ENCODE data around the gene GPR108.

DNA sequence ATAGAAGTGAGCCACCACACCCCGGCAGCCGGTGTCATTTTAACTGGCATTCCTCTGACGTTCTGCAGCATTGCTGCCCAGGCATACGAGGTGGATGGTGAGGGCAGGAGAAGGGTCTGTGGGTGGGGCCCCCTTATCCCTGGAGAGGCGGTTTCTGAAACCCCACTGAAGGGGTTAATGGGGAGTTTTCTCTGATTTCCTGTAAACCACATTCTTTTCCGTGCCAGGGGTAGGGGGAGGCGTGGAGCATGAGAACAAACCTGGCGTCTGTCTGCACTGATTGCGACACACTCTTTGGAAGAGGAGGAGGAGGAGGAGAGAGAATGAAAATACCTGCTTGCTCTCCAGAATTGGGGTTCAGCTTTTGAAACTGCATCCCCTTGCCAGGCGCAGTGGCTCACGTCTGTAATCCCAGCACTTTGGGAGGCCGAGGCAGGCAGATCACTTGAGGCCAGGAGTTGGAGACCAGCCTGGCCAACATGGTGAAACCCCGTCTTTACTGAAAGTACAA lies 14.2 kb downstream of the GPR108 start:
- TF ChIP-seq OSR1 (CRISPR knock-in tag; IDR thresholded peaks at IDR 0.05) (no peak), SNAI2 (CRISPR knock-in tag; IDR thresholded peaks at IDR 0.05) (no peak), ZFP3 (CRISPR knock-in tag; IDR thresholded peaks at IDR 0.05) (no peak), RARB (CRISPR knock-in tag; IDR thresholded peaks at IDR 0.05) (no peak), BACH2 (CRISPR knock-in tag; IDR thresholded peaks at IDR 0.05; ENCODE audit: borderline replicate concordance) (no peak), ISL1 (CRISPR knock-in tag; IDR thresholded peaks at IDR 0.05) (no peak), TOX (CRISPR knock-in tag; IDR thresholded peaks at IDR 0.05; ENCODE audit: borderline replicate concordance) (no peak), ARNTL (CRISPR knock-in tag; IDR thresholded peaks at IDR 0.05; ENCODE audit: borderline replicate concordance, low read depth) (no peak), ZFP30 (CRISPR knock-in tag; IDR thresholded peaks at IDR 0.05) (no peak), CSDC2 (CRISPR knock-in tag; IDR thresholded peaks at IDR 0.05) (no peak), GLIS3 (CRISPR knock-in tag; IDR thresholded peaks at IDR 0.05) (no peak)
- TF ChIP-seq, protein P1, sequence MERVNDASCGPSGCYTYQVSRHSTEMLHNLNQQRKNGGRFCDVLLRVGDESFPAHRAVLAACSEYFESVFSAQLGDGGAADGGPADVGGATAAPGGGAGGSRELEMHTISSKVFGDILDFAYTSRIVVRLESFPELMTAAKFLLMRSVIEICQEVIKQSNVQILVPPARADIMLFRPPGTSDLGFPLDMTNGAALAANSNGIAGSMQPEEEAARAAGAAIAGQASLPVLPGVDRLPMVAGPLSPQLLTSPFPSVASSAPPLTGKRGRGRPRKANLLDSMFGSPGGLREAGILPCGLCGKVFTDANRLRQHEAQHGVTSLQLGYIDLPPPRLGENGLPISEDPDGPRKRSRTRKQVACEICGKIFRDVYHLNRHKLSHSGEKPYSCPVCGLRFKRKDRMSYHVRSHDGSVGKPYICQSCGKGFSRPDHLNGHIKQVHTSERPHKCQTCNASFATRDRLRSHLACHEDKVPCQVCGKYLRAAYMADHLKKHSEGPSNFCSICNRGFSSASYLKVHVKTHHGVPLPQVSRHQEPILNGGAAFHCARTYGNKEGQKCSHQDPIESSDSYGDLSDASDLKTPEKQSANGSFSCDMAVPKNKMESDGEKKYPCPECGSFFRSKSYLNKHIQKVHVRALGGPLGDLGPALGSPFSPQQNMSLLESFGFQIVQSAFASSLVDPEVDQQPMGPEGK (CRISPR knock-in tag; IDR thresholded peaks at IDR 0.05; ENCODE audit: borderline replicate concordance), result no peak
- TF ChIP-seq, protein P2, sequence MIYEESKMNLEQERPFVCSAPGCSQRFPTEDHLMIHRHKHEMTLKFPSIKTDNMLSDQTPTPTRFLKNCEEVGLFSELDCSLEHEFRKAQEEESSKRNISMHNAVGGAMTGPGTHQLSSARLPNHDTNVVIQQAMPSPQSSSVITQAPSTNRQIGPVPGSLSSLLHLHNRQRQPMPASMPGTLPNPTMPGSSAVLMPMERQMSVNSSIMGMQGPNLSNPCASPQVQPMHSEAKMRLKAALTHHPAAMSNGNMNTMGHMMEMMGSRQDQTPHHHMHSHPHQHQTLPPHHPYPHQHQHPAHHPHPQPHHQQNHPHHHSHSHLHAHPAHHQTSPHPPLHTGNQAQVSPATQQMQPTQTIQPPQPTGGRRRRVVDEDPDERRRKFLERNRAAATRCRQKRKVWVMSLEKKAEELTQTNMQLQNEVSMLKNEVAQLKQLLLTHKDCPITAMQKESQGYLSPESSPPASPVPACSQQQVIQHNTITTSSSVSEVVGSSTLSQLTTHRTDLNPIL (CRISPR knock-in tag; IDR thresholded peaks at IDR 0.05; ENCODE audit: low read depth), result no peak
- TF ChIP-seq, protein P3, sequence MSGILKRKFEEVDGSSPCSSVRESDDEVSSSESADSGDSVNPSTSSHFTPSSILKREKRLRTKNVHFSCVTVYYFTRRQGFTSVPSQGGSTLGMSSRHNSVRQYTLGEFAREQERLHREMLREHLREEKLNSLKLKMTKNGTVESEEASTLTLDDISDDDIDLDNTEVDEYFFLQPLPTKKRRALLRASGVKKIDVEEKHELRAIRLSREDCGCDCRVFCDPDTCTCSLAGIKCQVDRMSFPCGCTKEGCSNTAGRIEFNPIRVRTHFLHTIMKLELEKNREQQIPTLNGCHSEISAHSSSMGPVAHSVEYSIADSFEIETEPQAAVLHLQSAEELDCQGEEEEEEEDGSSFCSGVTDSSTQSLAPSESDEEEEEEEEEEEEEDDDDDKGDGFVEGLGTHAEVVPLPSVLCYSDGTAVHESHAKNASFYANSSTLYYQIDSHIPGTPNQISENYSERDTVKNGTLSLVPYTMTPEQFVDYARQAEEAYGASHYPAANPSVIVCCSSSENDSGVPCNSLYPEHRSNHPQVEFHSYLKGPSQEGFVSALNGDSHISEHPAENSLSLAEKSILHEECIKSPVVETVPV (CRISPR knock-in tag; IDR thresholded peaks at IDR 0.05), result no peak

Data from SK-N-SH treated with all-trans-retinoic acid at 6 μM for 48 hours (cell line).